ENCODE data around the gene EXOC6. TPM values are rescaled to one million over a fixed set of nuclear protein-coding genes. Genes with fewer than 3 reads are reported as not detected.

EXOC6 gene
- total and polyA plus RNA-seq, 10 of the 15 experiments (the other 5 are each of a cell fraction or from before 2014, with no cell fraction given), result 7.6 to 53.8 (median 13.3) TPM

- WGBS (ENCODE audit: insufficient coverage, insufficient replicate concordance, low lambda C conversion rate, missing lambda C conversion rate), result 97% methylated on average over 1 of the region's 1 CpG
- no peaks in the 10 kb centered on the region for H3K36me3 ChIP-seq (ENCODE audit: control insufficient read depth in 2 of 2, insufficient read depth in 2 of 2, low read length in 1 of 2)
- no peak overlapping the region for H3K9ac ChIP-seq (ENCODE audit: control insufficient read depth, insufficient read depth, low read length)
- H3K9me3 ChIP-seq (replicated peaks; ENCODE audit: control insufficient read depth, insufficient read depth, low read length), result no peaks in the 10 kb centered on the region
- no peaks in the 10 kb centered on the region for H4K20me1 ChIP-seq (ENCODE audit: control insufficient read depth, insufficient read depth)
- no peak overlapping the region for H3K4me3 ChIP-seq
- FAIRE-seq (no peak), ATAC-seq (peak; percentile 77), DNase-seq (ENCODE audit: low read depth, low spot score) (no peak)
- no peak overlapping the region for H3K27ac ChIP-seq (ENCODE audit: control insufficient read depth, insufficient read depth)
- POLR2A ChIA-PET, result interaction anchor here (0.5 kb wide), 1 partner anchor 21 kb away, joined by 4 read pairs; no protein-coding TSS in a partner anchor
- peak overlapping the region; percentile 51 for H3K4me2 ChIP-seq (ENCODE audit: control insufficient read depth, insufficient read depth)
- BruUV-seq (replicated peaks), result no TSS peak
- H2AFZ ChIP-seq (ENCODE audit: control insufficient read depth, low read depth, low read length), result peak overlapping the region; percentile 58
- no peaks in the 10 kb centered on the region for H3K79me2 ChIP-seq (ENCODE audit: control insufficient read depth, insufficient read depth, low read length)
- RAD21 ChIA-PET (ENCODE audit: unreplicated experiment), result interaction anchor here (2.2 kb wide), 1 partner anchor 54 kb away, joined by 5 read pairs; no protein-coding TSS in a partner anchor
- 0 out of 2 replicates have a peak, but pooled peaks cover 2% of the 10 kb centered on the region for H3K4me1 ChIP-seq (ENCODE audit: control insufficient read depth, insufficient read depth, low read length)
- SMC1A ChIA-PET (ENCODE audit: uncharacterized antibody, unreplicated experiment), result interaction anchor here (0.6 to 1.3 kb wide), 2 partner anchors 26 to 264 kb away, joined by 3 to 4 read pairs; no protein-coding TSS in a partner anchor
- CTCF ChIA-PET, result interaction anchor here (0.7 to 2.0 kb wide), 6 partner anchors 12 to 96 kb away, joined by 3 to 10 read pairs (median 4); no protein-coding TSS in a partner anchor
- TF ChIP-seq RB1 (IDR thresholded peaks at IDR 0.05; ENCODE audit: borderline replicate concordance) (no peak), ATF7 (IDR thresholded peaks at IDR 0.05; ENCODE audit: low read depth) (no peak), EED (IDR thresholded peaks at IDR 0.05; ENCODE audit: low read depth) (no peak), EGR1 (IDR thresholded peaks at IDR 0.05; ENCODE audit: borderline replicate concordance in 1 of 2, low read depth in 2 of 2, low read length in 2 of 2) (no peak), SMC3 (IDR thresholded peaks at IDR 0.05; ENCODE audit: borderline replicate concordance, low read length) (no peak), ZNF24 (IDR thresholded peaks at IDR 0.05) (no peak), RBBP5 (conservative IDR thresholded peaks at IDR 0.05) (no peak), NFXL1 (IDR thresholded peaks at IDR 0.05; ENCODE audit: borderline replicate concordance) (no peak), STAT1 (conservative IDR thresholded peaks at IDR 0.05) (no peak), PAX8 (IDR thresholded peaks at IDR 0.05) (no peak), MYC (IDR thresholded peaks at IDR 0.05; ENCODE audit: insufficient read depth, insufficient read length, insufficient replicate concordance, low read length, severe bottlenecking) (no peak), IRF5 (IDR thresholded peaks at IDR 0.05; ENCODE audit: borderline replicate concordance) (no peak), EZH2 (IDR thresholded peaks at IDR 0.05; ENCODE audit: borderline replicate concordance, control insufficient read depth, low read depth, low read length) (no peak)
- intact Hi-C loops (cut with micrococcal nuclease; ENCODE audit: unreplicated experiment), result no loop called here
- in situ Hi-C loops (cut with MboI), result no loop called here
- H3K27me3 ChIP-seq (replicated peaks in 1 of 2; ENCODE audit: control insufficient read depth in 2 of 2, insufficient read depth in 2 of 2, low read length in 1 of 2), result no peaks in the 10 kb centered on the region
These were observed 90.5 kb downstream of the EXOC6 start for GRCh38 chr10:92938841-92939240.
